Stomach (tissue), 4 donors: ENCODE measurements around the gene DET1.

ENCODE experiments used
- POLR2A ChIP-seq, 4 donors: fragments of 450-650 bp; IDR thresholded peaks; one replicate each; pipeline ENCODE4 v1.6.1; 2016; ENCODE audit warnings: antibody characterized with exemption in 4 of 4, control low read depth in 2 of 4, mild to moderate bottlenecking in 1 of 4, moderate library complexity in 1 of 4
- POLR2AphosphoS5 ChIP-seq, 3 donors: sonication (generic); formaldehyde crosslinking; IDR thresholded peaks; one replicate each; pipeline ENCODE4 v1.6.1; 2016; ENCODE audit warnings: antibody characterized with exemption in 3 of 3
- TF ChIP-seq, protein P1 (sequence below), 7 experiments: fragments of 450-650 bp in 4 of 7; fragments of 200-600 bp in 3 of 7; sonication (generic) in 3 of 7; IDR thresholded peaks; one replicate each; pipeline ENCODE4 v1.5.1; 2016 to 2019; ENCODE audit warnings: antibody characterized with exemption in 7 of 7, control low read depth in 2 of 7, mild to moderate bottlenecking in 1 of 7

- TF ChIP-seq POLR2A (IDR thresholded peaks at IDR 0.05) (no peak), POLR2AphosphoS5 (IDR thresholded peaks at IDR 0.05) (no peak)
- TF ChIP-seq, protein P1, sequence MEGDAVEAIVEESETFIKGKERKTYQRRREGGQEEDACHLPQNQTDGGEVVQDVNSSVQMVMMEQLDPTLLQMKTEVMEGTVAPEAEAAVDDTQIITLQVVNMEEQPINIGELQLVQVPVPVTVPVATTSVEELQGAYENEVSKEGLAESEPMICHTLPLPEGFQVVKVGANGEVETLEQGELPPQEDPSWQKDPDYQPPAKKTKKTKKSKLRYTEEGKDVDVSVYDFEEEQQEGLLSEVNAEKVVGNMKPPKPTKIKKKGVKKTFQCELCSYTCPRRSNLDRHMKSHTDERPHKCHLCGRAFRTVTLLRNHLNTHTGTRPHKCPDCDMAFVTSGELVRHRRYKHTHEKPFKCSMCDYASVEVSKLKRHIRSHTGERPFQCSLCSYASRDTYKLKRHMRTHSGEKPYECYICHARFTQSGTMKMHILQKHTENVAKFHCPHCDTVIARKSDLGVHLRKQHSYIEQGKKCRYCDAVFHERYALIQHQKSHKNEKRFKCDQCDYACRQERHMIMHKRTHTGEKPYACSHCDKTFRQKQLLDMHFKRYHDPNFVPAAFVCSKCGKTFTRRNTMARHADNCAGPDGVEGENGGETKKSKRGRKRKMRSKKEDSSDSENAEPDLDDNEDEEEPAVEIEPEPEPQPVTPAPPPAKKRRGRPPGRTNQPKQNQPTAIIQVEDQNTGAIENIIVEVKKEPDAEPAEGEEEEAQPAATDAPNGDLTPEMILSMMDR (IDR thresholded peaks at IDR 0.05) = no peak
Observed at GRCh38 chr15:88586401-88587162, 40.1 kb upstream of the DET1 start.
